GM12874 (cell line): Measurements from ENCODE around the gene ARL3.

Experiments used
- TF ChIP-seq, protein P1 (sequence below): IDR thresholded peaks from 2 replicates; pipeline ENCODE4 v1.5.1; 2011; ENCODE audit warnings: low read depth, mild to moderate bottlenecking, control low read depth, low read length, moderate library complexity; ENCODE audit not compliant: insufficient read depth

Gene ARL3

GRCh38 chr10:102656026-102656425 is 58.2 kb downstream of the ARL3 start:
- TF ChIP-seq, protein P1, sequence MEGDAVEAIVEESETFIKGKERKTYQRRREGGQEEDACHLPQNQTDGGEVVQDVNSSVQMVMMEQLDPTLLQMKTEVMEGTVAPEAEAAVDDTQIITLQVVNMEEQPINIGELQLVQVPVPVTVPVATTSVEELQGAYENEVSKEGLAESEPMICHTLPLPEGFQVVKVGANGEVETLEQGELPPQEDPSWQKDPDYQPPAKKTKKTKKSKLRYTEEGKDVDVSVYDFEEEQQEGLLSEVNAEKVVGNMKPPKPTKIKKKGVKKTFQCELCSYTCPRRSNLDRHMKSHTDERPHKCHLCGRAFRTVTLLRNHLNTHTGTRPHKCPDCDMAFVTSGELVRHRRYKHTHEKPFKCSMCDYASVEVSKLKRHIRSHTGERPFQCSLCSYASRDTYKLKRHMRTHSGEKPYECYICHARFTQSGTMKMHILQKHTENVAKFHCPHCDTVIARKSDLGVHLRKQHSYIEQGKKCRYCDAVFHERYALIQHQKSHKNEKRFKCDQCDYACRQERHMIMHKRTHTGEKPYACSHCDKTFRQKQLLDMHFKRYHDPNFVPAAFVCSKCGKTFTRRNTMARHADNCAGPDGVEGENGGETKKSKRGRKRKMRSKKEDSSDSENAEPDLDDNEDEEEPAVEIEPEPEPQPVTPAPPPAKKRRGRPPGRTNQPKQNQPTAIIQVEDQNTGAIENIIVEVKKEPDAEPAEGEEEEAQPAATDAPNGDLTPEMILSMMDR: no peak

DNA sequence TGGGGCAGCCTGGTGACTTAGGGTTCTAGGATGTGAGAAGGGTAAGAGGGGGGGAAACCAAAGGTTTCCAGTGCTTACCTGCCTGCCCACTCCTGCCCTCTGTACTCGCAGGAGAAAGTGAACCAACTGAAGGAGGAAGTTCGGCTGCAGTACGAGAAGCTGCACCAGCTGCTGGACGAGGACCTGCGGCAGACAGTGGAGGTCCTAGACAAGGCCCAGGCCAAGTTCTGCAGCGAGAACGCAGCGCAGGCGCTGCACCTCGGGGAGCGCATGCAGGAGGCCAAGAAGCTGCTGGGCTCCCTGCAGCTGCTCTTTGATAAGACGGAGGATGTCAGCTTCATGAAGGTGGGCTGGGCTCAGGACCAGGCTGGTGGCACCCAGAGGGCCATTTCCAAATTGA is 59.2 kb downstream of the ARL3 start:
- TF ChIP-seq, protein P1: no peak

DNA sequence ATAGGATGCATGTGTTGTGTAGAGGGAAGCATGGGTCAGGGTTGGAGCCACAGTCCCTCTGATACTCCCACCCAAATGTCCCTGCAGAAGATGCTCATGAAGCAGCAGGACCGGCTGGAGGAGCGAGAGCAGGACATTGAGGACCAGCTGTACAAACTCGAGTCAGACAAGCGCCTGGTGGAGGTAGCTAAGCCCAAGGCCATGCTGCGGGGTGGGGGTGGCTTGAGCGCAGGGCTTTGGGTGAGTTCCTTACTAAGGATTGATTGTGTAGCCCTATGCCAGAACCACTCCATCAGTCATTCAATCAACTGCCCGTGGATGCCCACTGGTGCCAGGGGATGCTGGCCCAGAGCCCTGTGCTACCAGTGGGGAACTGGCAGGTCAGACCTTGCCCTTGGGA is 59.6 kb downstream of the ARL3 start:
- TF ChIP-seq, protein P1: no peak

DNA sequence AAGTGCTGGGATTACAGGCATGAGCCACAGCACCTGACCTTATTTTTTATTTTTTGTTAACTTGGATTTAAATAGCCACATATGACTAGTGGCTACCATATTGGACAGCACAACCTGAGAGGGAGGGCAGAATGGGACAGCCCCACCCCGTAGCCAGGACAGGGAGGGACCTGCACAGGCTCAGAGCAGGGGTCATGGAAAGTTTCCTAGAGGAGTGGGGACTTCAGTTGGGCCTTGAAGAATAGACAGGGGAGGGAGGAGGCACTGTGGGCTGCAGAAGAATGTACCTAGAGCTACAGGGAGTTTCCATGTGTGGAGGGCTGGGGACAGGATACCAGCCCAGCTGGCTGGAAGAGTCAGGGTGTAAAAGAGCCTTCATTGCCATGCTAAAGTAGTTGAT is 61.1 kb downstream of the ARL3 start:
- TF ChIP-seq, protein P1: no peak

- TF ChIP-seq, protein P1: no peak
Observed at GRCh38 chr10:102652170-102652916, 61.9 kb downstream of the ARL3 start.

- TF ChIP-seq, protein P1: no peak
Observed at GRCh38 chr10:102651455-102652169, 62.6 kb downstream of the ARL3 start.

DNA sequence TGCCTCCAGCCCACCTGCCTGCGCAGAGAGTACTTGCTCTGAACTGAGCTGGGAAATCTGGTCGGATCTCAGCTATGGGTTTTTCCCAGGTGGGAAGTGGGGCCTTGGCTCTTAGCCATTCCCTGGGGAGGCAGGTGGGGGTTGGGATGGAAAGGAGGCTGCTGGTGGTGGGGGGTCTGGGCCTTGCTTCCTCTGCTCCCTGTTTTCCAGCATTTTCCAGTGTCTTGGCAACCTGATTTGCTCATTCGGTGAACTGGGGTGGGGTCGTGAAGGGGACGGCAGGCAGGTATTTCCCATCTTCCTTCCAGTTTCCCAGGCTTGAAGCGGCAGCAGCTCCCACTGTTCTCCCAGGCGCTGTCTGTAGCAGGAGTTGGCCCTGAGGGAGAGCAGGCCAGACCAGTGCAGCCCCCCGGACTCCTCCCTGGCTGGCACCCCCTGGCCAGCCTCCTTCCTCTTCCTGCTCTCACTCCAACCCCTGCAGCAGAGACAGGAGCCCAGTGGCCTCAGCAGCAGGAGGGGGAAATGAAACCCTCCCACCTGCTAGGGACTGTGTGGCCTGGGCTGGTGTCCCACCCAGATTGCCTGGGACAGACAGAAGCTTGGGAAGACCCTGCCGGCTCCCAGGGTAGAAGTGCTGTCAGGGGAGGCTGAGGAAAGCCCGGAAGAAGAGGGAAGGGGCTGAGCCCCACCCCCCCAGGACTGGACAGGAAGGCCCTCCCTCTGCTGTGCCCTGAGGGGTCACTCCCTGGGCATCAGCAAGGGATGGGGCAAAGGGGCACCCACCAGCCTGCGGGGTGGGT is 63.3 kb downstream of the ARL3 start:
- TF ChIP-seq, protein P1: no peak
